ENCODE measurements around the gene STK11IP. TPM values are rescaled to one million over a fixed set of nuclear protein-coding genes. Genes with fewer than 3 reads are reported as not detected.

Gene STK11IP
- total and polyA plus RNA-seq, 9 of the 15 experiments (the other 6 are each of a cell fraction or from before 2014, with no cell fraction given): 0.52 to 21.7 (median 5.6) TPM

- H4K20me1 ChIP-seq (replicated peaks; ENCODE audit: control insufficient read depth, insufficient read depth, low read length): no peaks in the 10 kb centered on the region
- intact Hi-C loops (cut with micrococcal nuclease): no loop called here
- FAIRE-seq: no peak
- BruUV-seq (replicated peaks): no TSS peak
- H2AFZ ChIP-seq (ENCODE audit: low read depth, low read length): no peak overlapping the region
- no peaks in the 10 kb centered on the region for H3K79me2 ChIP-seq (ENCODE audit: control insufficient read depth, insufficient read depth, low read length)
- in situ Hi-C loops (cut with MboI): no loop called here
- H3K9ac ChIP-seq (ENCODE audit: insufficient read depth in 1 of 2, low read depth in 2 of 2, low read length in 2 of 2): no peak overlapping the region
- H3K4me3 ChIP-seq: no peak overlapping the region
- no peaks in the 10 kb centered on the region for H3K9me1 ChIP-seq (ENCODE audit: control insufficient read depth, insufficient read depth, low read length)
- H3K27me3 ChIP-seq (ENCODE audit: control insufficient read depth in 2 of 2, insufficient read depth in 2 of 2, low read length in 2 of 2): peaks cover 0 to 8% of the 10 kb centered on the region in 2 experiments; a peak in 3 of 5 replicates
- WGBS (ENCODE audit: insufficient coverage, low coverage, missing lambda C conversion rate): 60% methylated on average over 7 of the region's 21 CpGs
- ChIA-PET POLR2A (no interaction called here), CTCF (ENCODE audit: low intra/inter-chr PET ratio) (no interaction called here)
- no peak overlapping the region for H3K27ac ChIP-seq (ENCODE audit: extremely low read depth, low read depth, low read length)
- no peaks in the 10 kb centered on the region for H3K9me3 ChIP-seq (replicated peaks; ENCODE audit: control insufficient read depth, insufficient read depth, low read depth, low read length)
- no peaks in the 10 kb centered on the region for H3K36me3 ChIP-seq (ENCODE audit: control insufficient read depth, insufficient read depth, low read length)
- no peak overlapping the region for H3K4me2 ChIP-seq (ENCODE audit: insufficient read depth, low read length)
- no peak for ATAC-seq
- DNase-seq (ENCODE audit: extremely low read depth in 1 of 4, low spot score in 3 of 4): no peak
- H3K4me1 ChIP-seq (replicated peaks in 1 of 2; ENCODE audit: control insufficient read depth in 2 of 2, insufficient read depth in 2 of 2, low read length in 2 of 2): peaks cover 2 to 52% of the 10 kb centered on the region in 2 experiments; a peak in 2 of 5 replicates
- TF ChIP-seq FOXP1 (CRISPR knock-in tag; IDR thresholded peaks at IDR 0.05) (no peak), ZNF263 (CRISPR knock-in tag; IDR thresholded peaks at IDR 0.05; ENCODE audit: borderline replicate concordance) (no peak), NCOA2 (IDR thresholded peaks at IDR 0.05; ENCODE audit: partially characterized antibody in 2 of 2) (no peak), EWSR1 (IDR thresholded peaks at IDR 0.05; ENCODE audit: borderline replicate concordance, low read depth, partially characterized antibody) (no peak), SRSF3 (IDR thresholded peaks at IDR 0.05; ENCODE audit: insufficient read depth, low read length) (no peak), CHCHD3 (CRISPR knock-in tag; IDR thresholded peaks at IDR 0.05) (no peak), RERE (CRISPR knock-in tag; IDR thresholded peaks at IDR 0.05; ENCODE audit: borderline replicate concordance) (no peak), AFF1 (IDR thresholded peaks at IDR 0.05; ENCODE audit: low read depth in 1 of 2, partially characterized antibody in 2 of 2) (no peak), ETV6 (IDR thresholded peaks at IDR 0.05; ENCODE audit: borderline replicate concordance in 1 of 2, low read depth in 2 of 2, low read length in 1 of 2) (no peak), ETV6 (CRISPR knock-in tag; IDR thresholded peaks at IDR 0.05; ENCODE audit: borderline replicate concordance) (no peak), CREB3 (tag; conservative IDR thresholded peaks at IDR 0.05; ENCODE audit: low read depth) (no peak)
Observed at GRCh38 chr2:219557320-219557719, 40.3 kb upstream of the STK11IP start.

Measured in K562 (cell line).